A549 (cell line): ENCODE measurements around the gene MS4A2. TPM values are rescaled to one million over a fixed set of nuclear protein-coding genes. Genes with fewer than 3 reads are reported as not detected.

ENCODE experiments used
- ATAC-seq, 2 experiments: fragments of 200-7000 bp in 1 of 2; fragments of >200 bp in 1 of 2; cut with Nextera tagmentation in 1 of 2; cut with Tn5 transposase in 1 of 2; 3 replicates each; pipeline versions ENCODE4 v1.8.0 to v1.9.1; 2018 to 2020; ENCODE audit warnings: mild to moderate bottlenecking in 1 of 2, moderate library complexity in 1 of 2
- CTCF ChIA-PET: fragments of 300-600 bp; sonication (Branson Sonifier 250); formaldehyde crosslinking; extraction: SDS; loops from one replicate; lab custom pipeline; 2021; ENCODE audit warnings: antibody characterized with exemption, inconsistent platforms; lab: Yijun Ruan, JAX
- POLR2A ChIA-PET: fragments of 350-600 bp; formaldehyde crosslinking; extraction: SDS; loops from one replicate; lab custom pipeline; 2021; ENCODE audit warnings: antibody characterized with exemption, inconsistent platforms; lab: Yijun Ruan, JAX
- DNase-seq, 2 experiments: peaks; one replicate each; pipeline versions ENCODE4 v3.0.0 to v3.0.0-alpha.2; 2011 to 2016; ENCODE audit warnings: low read depth in 1 of 2, low spot score in 1 of 2
- FAIRE-seq: peaks from 2 replicates; lab custom pipeline; 2011; peaks lifted over from hg19 to GRCh38; lab: Jason Lieb, UNC
- H3K27ac ChIP-seq, 2 experiments: fragments of >200 bp; sonication (Bioruptor Twin); formaldehyde crosslinking; 3 replicates each; pipeline ENCODE4 v1.5.1; 2016 to 2017
- H3K4me1 ChIP-seq: fragments of >200 bp; sonication (Bioruptor Twin); formaldehyde crosslinking; 3 replicates; pipeline ENCODE4 v1.6.1; 2016
- H3K4me2 ChIP-seq: fragments of >200 bp; sonication (Bioruptor Twin); formaldehyde crosslinking; 3 replicates; pipeline ENCODE4 v1.6.1; 2016
- H3K4me3 ChIP-seq: fragments of >200 bp; sonication (Bioruptor Twin); formaldehyde crosslinking; 3 replicates; pipeline ENCODE4 v1.5.1; 2016
- H3K9me3 ChIP-seq: fragments of >200 bp; sonication (Bioruptor Twin); formaldehyde crosslinking; 3 replicates; pipeline ENCODE4 v1.6.1; 2016
- BHLHE40 ChIP-seq: IDR thresholded peaks from 2 replicates; pipeline ENCODE4 v1.6.1; 2012; ENCODE audit warnings: low read depth, low read length, inconsistent platforms
- CBX2 ChIP-seq: fragments of 200-600 bp; sonication (generic); IDR thresholded peaks from 2 replicates; pipeline ENCODE4 v1.6.1; 2016; ENCODE audit warnings: low read depth, mild to moderate bottlenecking, borderline replicate concordance
- CHD4 ChIP-seq: fragments of 200-600 bp; sonication (generic); IDR thresholded peaks from 2 replicates; pipeline ENCODE4 v1.6.1; 2016; ENCODE audit warnings: antibody characterized with exemption, mild to moderate bottlenecking, borderline replicate concordance
- EHMT2 ChIP-seq: fragments of 200-600 bp; sonication (generic); IDR thresholded peaks from 2 replicates; pipeline ENCODE4 v1.6.1; 2016; ENCODE audit warnings: antibody characterized with exemption, low read depth, mild to moderate bottlenecking, moderate library complexity
- EP300 ChIP-seq, 2 experiments: fragments of >200 bp; sonication (Bioruptor Twin); formaldehyde crosslinking; IDR thresholded peaks; 2 replicates in 1 of 2; 3 replicates in 1 of 2; pipeline ENCODE4 v1.6.1; 2016 to 2017
- FOSB ChIP-seq: fragments of 250-450 bp; sonication (Bioruptor Pico); IDR thresholded peaks from 2 replicates; pipeline ENCODE4 v1.5.0; 2020; ENCODE audit warnings: mild to moderate bottlenecking, moderate library complexity
- GATA3 ChIP-seq: IDR thresholded peaks from 2 replicates; pipeline ENCODE4 v1.6.1; 2012; ENCODE audit warnings: borderline replicate concordance
- HOXA7 ChIP-seq: fragments of 250-450 bp; sonication (Bioruptor Pico); IDR thresholded peaks from 2 replicates; pipeline ENCODE4 v1.5.0; 2020; ENCODE audit warnings: mild to moderate bottlenecking, moderate library complexity
- HOXB5 ChIP-seq: fragments of 250-450 bp; sonication (Bioruptor Pico); IDR thresholded peaks from 2 replicates; pipeline ENCODE4 v1.5.0; 2020; ENCODE audit warnings: mild to moderate bottlenecking, moderate library complexity
- JUNB ChIP-seq: fragments of >200 bp; sonication (Bioruptor Twin); formaldehyde crosslinking; IDR thresholded peaks from 2 replicates; pipeline ENCODE4 v1.6.1; 2016
- KDM1A ChIP-seq: fragments of 200-600 bp; sonication (generic); IDR thresholded peaks from 2 replicates; pipeline ENCODE4 v1.6.1; 2016; ENCODE audit warnings: low read depth, mild to moderate bottlenecking
- KDM5A ChIP-seq: fragments of 200-600 bp; sonication (generic); IDR thresholded peaks from 2 replicates; pipeline ENCODE4 v1.6.1; 2016; ENCODE audit warnings: antibody characterized with exemption, mild to moderate bottlenecking
- MAZ ChIP-seq: fragments of 150-350 bp; IDR thresholded peaks from 2 replicates; pipeline ENCODE4 v1.6.1; 2014; ENCODE audit warnings: antibody characterized with exemption, low read depth, low read length, borderline replicate concordance
- NFE2L2 ChIP-seq: fragments of 150-350 bp; conservative IDR thresholded peaks from 2 replicates; pipeline ENCODE4 v1.6.1; 2014; ENCODE audit warnings: low read length
- NPAS2 ChIP-seq: fragments of 250-450 bp; sonication (Bioruptor Pico); IDR thresholded peaks from 2 replicates; pipeline ENCODE4 v1.8.0; 2022; ENCODE audit warnings: mild to moderate bottlenecking, moderate library complexity, borderline replicate concordance
- POLR2A ChIP-seq: IDR thresholded peaks from 2 replicates; pipeline ENCODE4 v1.6.1; 2012; ENCODE audit warnings: mild to moderate bottlenecking, low read length
- RARB ChIP-seq: fragments of 250-450 bp; sonication (Bioruptor Pico); IDR thresholded peaks from 2 replicates; pipeline ENCODE4 v1.8.0; 2021; ENCODE audit warnings: mild to moderate bottlenecking, moderate library complexity
- RCOR1 ChIP-seq: fragments of 150-350 bp; IDR thresholded peaks from 2 replicates; pipeline ENCODE4 v1.6.1; 2014; ENCODE audit warnings: antibody characterized with exemption, low read length, low read depth
- RFX5 ChIP-seq: fragments of 450-650 bp; IDR thresholded peaks from 2 replicates; pipeline ENCODE4 v1.7.1; 2014; ENCODE audit warnings: antibody characterized with exemption, mild to moderate bottlenecking, moderate library complexity
- RNF2 ChIP-seq: fragments of 200-600 bp; sonication (generic); IDR thresholded peaks from 2 replicates; pipeline ENCODE4 v1.6.1; 2016; ENCODE audit warnings: low read depth, mild to moderate bottlenecking, antibody characterized with exemption, moderate library complexity, borderline replicate concordance
- SMC3 ChIP-seq: fragments of >200 bp; sonication (Bioruptor Twin); formaldehyde crosslinking; IDR thresholded peaks from 3 replicates; pipeline ENCODE4 v1.6.1; 2018; ENCODE audit warnings: inconsistent platforms
- TFCP2L1 ChIP-seq: fragments of 250-450 bp; sonication (Bioruptor Pico); IDR thresholded peaks from 2 replicates; pipeline ENCODE4 v1.5.0; 2021; ENCODE audit warnings: mild to moderate bottlenecking
- TP53 ChIP-seq: fragments of 250-450 bp; sonication (Bioruptor Pico); IDR thresholded peaks from 2 replicates; pipeline ENCODE4 v1.5.0; 2021; ENCODE audit warnings: mild to moderate bottlenecking, moderate library complexity
- ZSCAN20 ChIP-seq: fragments of 250-450 bp; sonication (Bioruptor Pico); IDR thresholded peaks from 2 replicates; pipeline ENCODE4 v1.8.0; 2022; ENCODE audit warnings: mild to moderate bottlenecking, moderate library complexity
- WGBS: methylation state at CpG from one replicate; pipeline ENCODE4 v1.1.6; 2017; ENCODE audit errors: missing lambda C conversion rate; 5-methylcytosine and 5-hydroxymethylcytosine counted together
- polyA plus RNA-seq, 4 experiments: library from polyadenylated mRNA; depleted of rRNA in 3 of 4; stranded (reverse); fragments of >200 nt; fragmentation: RNase III in 1 of 4; extraction: RNeasy Plus Mini Kit Qiagen cat#74134 plus additional on column Dnase treatment in 1 of 4; gene quantifications; 2 replicates in 3 of 4; 3 replicates in 1 of 4; pipeline ENCODE4 v1.2.3, GENCODE V29; 2011 to 2017
- TF ChIP-seq, protein P1 (sequence below): fragments of 250-450 bp; sonication (Bioruptor Pico); IDR thresholded peaks from 2 replicates; pipeline ENCODE4 v1.5.0; 2020; ENCODE audit warnings: low read depth, mild to moderate bottlenecking, moderate library complexity
- TF ChIP-seq, protein P2 (sequence below): fragments of 250-450 bp; sonication (Bioruptor Pico); IDR thresholded peaks from 2 replicates; pipeline ENCODE4 v1.5.0; 2021; ENCODE audit warnings: mild to moderate bottlenecking, moderate library complexity, borderline replicate concordance
- TF ChIP-seq, protein P3 (sequence below): fragments of >200 bp; sonication (Bioruptor Twin); formaldehyde crosslinking; IDR thresholded peaks from 3 replicates; pipeline ENCODE4 v1.5.1; 2016
- TF ChIP-seq, protein P4 (sequence below): fragments of >200 bp; sonication (Bioruptor Twin); formaldehyde crosslinking; IDR thresholded peaks from 2 replicates; pipeline ENCODE4 v1.6.1; 2016
- TF ChIP-seq, protein P5 (sequence below): IDR thresholded peaks from 2 replicates; pipeline ENCODE4 v1.6.1; 2012

MS4A2 gene
- polyA plus RNA-seq, 2 of the 4 experiments (the other 2 are of a cell fraction) = not detected

DNA sequence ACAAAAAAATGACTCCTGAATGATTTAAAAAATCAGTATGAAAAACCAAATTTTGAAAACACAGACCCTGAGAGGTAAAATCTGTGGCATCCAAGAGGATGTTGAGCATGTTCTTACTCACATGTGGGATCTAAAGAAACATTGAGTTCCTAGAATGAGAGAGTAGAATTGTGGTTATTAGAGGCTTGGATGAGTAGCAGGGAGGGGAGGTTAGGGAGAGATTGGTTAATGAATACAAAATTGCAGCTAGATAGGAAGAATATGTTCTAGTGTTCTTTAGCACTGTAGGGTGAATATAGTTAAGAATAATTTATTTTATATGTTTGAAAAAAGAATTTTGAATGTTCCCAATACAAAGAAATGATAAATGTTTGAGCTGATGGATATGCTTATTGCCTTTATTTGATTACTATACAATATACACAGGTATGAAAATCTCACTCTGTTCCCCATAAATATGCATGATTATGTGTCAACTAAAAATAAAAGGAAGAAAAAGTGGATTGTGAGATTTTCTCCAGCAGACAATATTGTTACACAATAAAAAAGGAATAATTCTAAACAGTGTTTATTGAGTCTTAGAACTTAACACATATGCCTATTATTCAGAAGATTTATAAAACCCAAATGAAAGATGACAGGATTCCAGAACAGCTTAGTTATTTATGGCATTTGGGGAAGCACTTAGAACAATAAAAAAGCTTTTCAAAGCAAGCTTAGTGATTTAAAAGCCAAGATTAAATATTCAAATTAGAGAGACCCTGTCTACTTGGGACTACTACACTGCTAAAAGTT, 28.7 kb downstream of the MS4A2 start:
- DNase-seq = no peak
- ChIA-PET POLR2A (no interaction called here), CTCF (no interaction called here)
- H3K4me1 ChIP-seq = no peaks in the 10 kb centered on the region
- H3K9me3 ChIP-seq = no peaks in the 10 kb centered on the region
- FAIRE-seq = no peak
- TF ChIP-seq CBX2 = no peak
- TF ChIP-seq CHD4 = no peak
- TF ChIP-seq, protein P1, sequence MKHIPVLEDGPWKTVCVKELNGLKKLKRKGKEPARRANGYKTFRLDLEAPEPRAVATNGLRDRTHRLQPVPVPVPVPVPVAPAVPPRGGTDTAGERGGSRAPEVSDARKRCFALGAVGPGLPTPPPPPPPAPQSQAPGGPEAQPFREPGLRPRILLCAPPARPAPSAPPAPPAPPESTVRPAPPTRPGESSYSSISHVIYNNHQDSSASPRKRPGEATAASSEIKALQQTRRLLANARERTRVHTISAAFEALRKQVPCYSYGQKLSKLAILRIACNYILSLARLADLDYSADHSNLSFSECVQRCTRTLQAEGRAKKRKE (CRISPR knock-in tag) = no peak
- TF ChIP-seq RFX5 = no peak
- TF ChIP-seq RCOR1 = no peak
- TF ChIP-seq, protein P2, sequence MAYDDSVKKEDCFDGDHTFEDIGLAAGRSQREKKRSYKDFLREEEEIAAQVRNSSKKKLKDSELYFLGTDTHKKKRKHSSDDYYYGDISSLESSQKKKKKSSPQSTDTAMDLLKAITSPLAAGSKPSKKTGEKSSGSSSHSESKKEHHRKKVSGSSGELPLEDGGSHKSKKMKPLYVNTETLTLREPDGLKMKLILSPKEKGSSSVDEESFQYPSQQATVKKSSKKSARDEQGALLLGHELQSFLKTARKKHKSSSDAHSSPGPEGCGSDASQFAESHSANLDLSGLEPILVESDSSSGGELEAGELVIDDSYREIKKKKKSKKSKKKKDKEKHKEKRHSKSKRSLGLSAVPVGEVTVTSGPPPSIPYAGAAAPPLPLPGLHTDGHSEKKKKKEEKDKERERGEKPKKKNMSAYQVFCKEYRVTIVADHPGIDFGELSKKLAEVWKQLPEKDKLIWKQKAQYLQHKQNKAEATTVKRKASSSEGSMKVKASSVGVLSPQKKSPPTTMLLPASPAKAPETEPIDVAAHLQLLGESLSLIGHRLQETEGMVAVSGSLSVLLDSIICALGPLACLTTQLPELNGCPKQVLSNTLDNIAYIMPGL (CRISPR knock-in tag) = no peak
- TF ChIP-seq NPAS2 (CRISPR knock-in tag) = no peak
- TF ChIP-seq RNF2 = no peak
- no peak for TF ChIP-seq EP300 (IDR thresholded peaks at IDR 0.05)
- no peak for TF ChIP-seq GATA3
- TF ChIP-seq, protein P3, sequence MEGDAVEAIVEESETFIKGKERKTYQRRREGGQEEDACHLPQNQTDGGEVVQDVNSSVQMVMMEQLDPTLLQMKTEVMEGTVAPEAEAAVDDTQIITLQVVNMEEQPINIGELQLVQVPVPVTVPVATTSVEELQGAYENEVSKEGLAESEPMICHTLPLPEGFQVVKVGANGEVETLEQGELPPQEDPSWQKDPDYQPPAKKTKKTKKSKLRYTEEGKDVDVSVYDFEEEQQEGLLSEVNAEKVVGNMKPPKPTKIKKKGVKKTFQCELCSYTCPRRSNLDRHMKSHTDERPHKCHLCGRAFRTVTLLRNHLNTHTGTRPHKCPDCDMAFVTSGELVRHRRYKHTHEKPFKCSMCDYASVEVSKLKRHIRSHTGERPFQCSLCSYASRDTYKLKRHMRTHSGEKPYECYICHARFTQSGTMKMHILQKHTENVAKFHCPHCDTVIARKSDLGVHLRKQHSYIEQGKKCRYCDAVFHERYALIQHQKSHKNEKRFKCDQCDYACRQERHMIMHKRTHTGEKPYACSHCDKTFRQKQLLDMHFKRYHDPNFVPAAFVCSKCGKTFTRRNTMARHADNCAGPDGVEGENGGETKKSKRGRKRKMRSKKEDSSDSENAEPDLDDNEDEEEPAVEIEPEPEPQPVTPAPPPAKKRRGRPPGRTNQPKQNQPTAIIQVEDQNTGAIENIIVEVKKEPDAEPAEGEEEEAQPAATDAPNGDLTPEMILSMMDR = no peak
- TF ChIP-seq ZSCAN20 (CRISPR knock-in tag) = no peak
- no peak for TF ChIP-seq EHMT2
- no peak for TF ChIP-seq RARB (CRISPR knock-in tag)
- no peak for TF ChIP-seq HOXB5
- TF ChIP-seq TFCP2L1 (CRISPR knock-in tag) = no peak
- no peak for TF ChIP-seq KDM1A
- no peak for TF ChIP-seq POLR2A
- no peak for ATAC-seq
- no peak overlapping the region for H3K4me2 ChIP-seq
- no peak overlapping the region for H3K27ac ChIP-seq
- H3K4me3 ChIP-seq = no peak overlapping the region

DNA sequence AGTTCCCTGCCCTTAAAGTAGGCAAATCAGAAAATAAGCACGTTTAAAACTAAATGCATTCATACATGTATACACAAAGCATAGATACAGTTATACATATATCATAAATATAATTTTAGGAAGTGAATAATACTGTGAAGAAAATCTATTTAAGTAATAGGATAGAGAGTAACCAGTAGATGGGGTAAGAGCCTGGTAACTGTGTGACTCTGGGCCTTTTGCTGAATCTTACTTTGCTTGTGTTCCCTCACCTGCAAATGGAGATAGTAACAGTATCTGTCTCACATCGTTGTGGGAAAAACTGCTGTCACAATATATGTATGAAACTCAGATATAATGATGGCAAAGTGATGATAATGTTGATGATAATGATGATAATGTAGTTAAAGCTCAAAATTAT, 29.9 kb downstream of the MS4A2 start:
- 3% methylated on average over 2 of the region's 2 CpGs for WGBS
- Histone ChIP-seq H3K4me1 (no peaks in the 10 kb centered on the region), H3K4me3 (no peak overlapping the region), H3K27ac (no peak overlapping the region), H3K4me2 (no peak overlapping the region), H3K9me3 (no peaks in the 10 kb centered on the region)
- no peak for ATAC-seq
- no peak for DNase-seq
- POLR2A ChIA-PET = no interaction called here
- CTCF ChIA-PET = no interaction called here
- FAIRE-seq = no peak
- TF ChIP-seq HOXB5 (no peak), HOXA7 (no peak), CHD4 (no peak), GATA3 (no peak), MAZ (no peak), FOSB (no peak), NFE2L2 (no peak), JUNB (no peak), SMC3 (no peak), BHLHE40 (no peak), TP53 (CRISPR knock-in tag) (no peak), KDM5A (no peak), NPAS2 (CRISPR knock-in tag) (no peak)
- TF ChIP-seq, protein P2 (CRISPR knock-in tag) = no peak
- TF ChIP-seq, protein P4, sequence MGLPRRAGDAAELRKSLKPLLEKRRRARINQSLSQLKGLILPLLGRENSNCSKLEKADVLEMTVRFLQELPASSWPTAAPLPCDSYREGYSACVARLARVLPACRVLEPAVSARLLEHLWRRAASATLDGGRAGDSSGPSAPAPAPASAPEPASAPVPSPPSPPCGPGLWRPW = no peak
- TF ChIP-seq, protein P5, sequence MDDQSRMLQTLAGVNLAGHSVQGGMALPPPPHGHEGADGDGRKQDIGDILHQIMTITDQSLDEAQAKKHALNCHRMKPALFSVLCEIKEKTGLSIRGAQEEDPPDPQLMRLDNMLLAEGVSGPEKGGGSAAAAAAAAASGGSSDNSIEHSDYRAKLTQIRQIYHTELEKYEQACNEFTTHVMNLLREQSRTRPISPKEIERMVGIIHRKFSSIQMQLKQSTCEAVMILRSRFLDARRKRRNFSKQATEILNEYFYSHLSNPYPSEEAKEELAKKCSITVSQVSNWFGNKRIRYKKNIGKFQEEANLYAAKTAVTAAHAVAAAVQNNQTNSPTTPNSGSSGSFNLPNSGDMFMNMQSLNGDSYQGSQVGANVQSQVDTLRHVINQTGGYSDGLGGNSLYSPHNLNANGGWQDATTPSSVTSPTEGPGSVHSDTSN = no peak
- TF ChIP-seq, protein P1 (CRISPR knock-in tag) = no peak
